GM23338 (cell line): ENCODE results near the gene PGP. TPM values are rescaled to one million over a fixed set of nuclear protein-coding genes. Genes with fewer than 3 reads are reported as not detected.

Experiments
- ATAC-seq: fragments of 200-7000 bp; cut with Tn5 transposase; 3 replicates; pipeline ENCODE4 v1.9.1; 2020
- DNase-seq: peaks from one replicate; pipeline ENCODE4 v3.0.0-alpha.2; 2015; ENCODE audit warnings: low spot score
- H2AFZ ChIP-seq: fragments of 200-600 bp; sonication (generic); 2 replicates; pipeline ENCODE4 v1.8.0; 2016; ENCODE audit warnings: antibody characterized with exemption, mild to moderate bottlenecking, moderate library complexity
- H3F3A ChIP-seq: fragments of 200-600 bp; sonication (generic); replicated peaks from 2 replicates; pipeline ENCODE4 v1.8.0; 2017; ENCODE audit warnings: antibody characterized with exemption, mixed run types, low read depth
- H3K27ac ChIP-seq: fragments of 200-600 bp; sonication (generic); 2 replicates; pipeline ENCODE4 v1.6.1; 2016; ENCODE audit warnings: low read depth
- H3K27me3 ChIP-seq: fragments of 200-600 bp; sonication (generic); 2 replicates; pipeline ENCODE4 v1.8.0; 2016; ENCODE audit warnings: mild to moderate bottlenecking, mixed run types, moderate library complexity; ENCODE audit not compliant: insufficient read depth
- H3K36me3 ChIP-seq: fragments of 200-600 bp; sonication (generic); 2 replicates; pipeline ENCODE4 v1.8.0; 2016; ENCODE audit warnings: mild to moderate bottlenecking; ENCODE audit not compliant: insufficient read depth
- H3K4me1 ChIP-seq: fragments of 200-600 bp; sonication (generic); 2 replicates; pipeline ENCODE4 v1.8.0; 2016; ENCODE audit warnings: mild to moderate bottlenecking, moderate library complexity; ENCODE audit not compliant: insufficient read depth
- H3K4me2 ChIP-seq: fragments of 200-600 bp; sonication (generic); 2 replicates; pipeline ENCODE4 v1.7.1; 2017; ENCODE audit warnings: mixed run types
- H3K4me3 ChIP-seq: fragments of 200-600 bp; sonication (generic); 2 replicates; pipeline ENCODE4 v1.6.1; 2016; ENCODE audit warnings: mixed run types
- H3K79me2 ChIP-seq: fragments of 200-600 bp; sonication (generic); replicated peaks from 2 replicates; pipeline ENCODE4 v1.8.0; 2017; ENCODE audit warnings: mild to moderate bottlenecking; ENCODE audit not compliant: insufficient read depth
- H3K9me2 ChIP-seq: fragments of 200-600 bp; sonication (generic); 2 replicates; pipeline ENCODE4 v1.8.0; 2017; ENCODE audit not compliant: insufficient read depth
- H4K20me1 ChIP-seq: fragments of 200-600 bp; sonication (generic); replicated peaks from 2 replicates; pipeline ENCODE4 v1.8.0; 2017; ENCODE audit warnings: mild to moderate bottlenecking; ENCODE audit not compliant: insufficient read depth
- H3K27ac Mint-ChIP-seq: 2 replicates; pipeline ENCODE4 v1.8.0; 2020; ENCODE audit warnings: inconsistent platforms, mild to moderate bottlenecking, moderate library complexity, mixed read lengths
- H3K27me3 Mint-ChIP-seq: 3 replicates; pipeline ENCODE4 v1.8.0; 2022; ENCODE audit warnings: low read depth, mild to moderate bottlenecking, moderate library complexity, mixed read lengths, inconsistent platforms; ENCODE audit not compliant: insufficient read depth, poor library complexity
- H3K36me3 Mint-ChIP-seq: 3 replicates; pipeline ENCODE4 v1.8.0; 2021; ENCODE audit warnings: low read depth, mild to moderate bottlenecking, inconsistent platforms, moderate library complexity, mixed read lengths
- H3K4me1 Mint-ChIP-seq: 3 replicates; pipeline ENCODE4 v1.8.0; 2020; ENCODE audit warnings: mild to moderate bottlenecking, inconsistent platforms, mixed read lengths
- H3K4me3 Mint-ChIP-seq: 3 replicates; pipeline ENCODE4 v1.8.0; 2021; ENCODE audit warnings: moderate library complexity, mild to moderate bottlenecking, inconsistent platforms, mixed read lengths
- H3K9me3 Mint-ChIP-seq: 3 replicates; pipeline ENCODE4 v1.8.0; 2020; ENCODE audit warnings: moderate library complexity, mild to moderate bottlenecking, inconsistent platforms, mixed read lengths
- CREB1 ChIP-seq: fragments of 250-450 bp; sonication (Bioruptor Pico); IDR thresholded peaks from 2 replicates; pipeline ENCODE4 v1.5.0; 2020; ENCODE audit warnings: low read depth, mild to moderate bottlenecking, moderate library complexity
- EZH2 ChIP-seq: fragments of 200-600 bp; sonication (generic); IDR thresholded peaks from one replicate; pipeline ENCODE4 v1.8.0; 2017; ENCODE audit warnings: antibody characterized with exemption, mild to moderate bottlenecking, low read depth; ENCODE audit not compliant: unreplicated experiment
- EZH2phosphoT487 ChIP-seq: fragments of 200-600 bp; sonication (generic); IDR thresholded peaks from one replicate; pipeline ENCODE4 v1.8.1; 2018; ENCODE audit warnings: antibody characterized with exemption; ENCODE audit not compliant: unreplicated experiment
- JUNB ChIP-seq: IDR thresholded peaks from one replicate; pipeline ENCODE4 v1.6.1; 2016; ENCODE audit warnings: antibody characterized with exemption; ENCODE audit not compliant: unreplicated experiment
- NANOG ChIP-seq: IDR thresholded peaks from 2 replicates; pipeline ENCODE4 v1.6.1; 2016; ENCODE audit warnings: antibody characterized with exemption, borderline replicate concordance
- POLR2AphosphoS5 ChIP-seq: IDR thresholded peaks from 2 replicates; pipeline ENCODE4 v1.6.1; 2016; ENCODE audit warnings: antibody characterized with exemption, low read depth
- STAT1 ChIP-seq: IDR thresholded peaks from one replicate; pipeline ENCODE4 v1.6.1; 2016; ENCODE audit warnings: antibody characterized with exemption; ENCODE audit not compliant: unreplicated experiment
- ZNF114 ChIP-seq: fragments of 250-450 bp; sonication (Bioruptor Pico); IDR thresholded peaks from 2 replicates; pipeline ENCODE4 v1.5.0; 2020; ENCODE audit warnings: mild to moderate bottlenecking, moderate library complexity
- ZNF331 ChIP-seq: fragments of 250-450 bp; sonication (Bioruptor Pico); IDR thresholded peaks from 2 replicates; pipeline ENCODE4 v1.5.0; 2020; ENCODE audit warnings: low read depth, mild to moderate bottlenecking, moderate library complexity
- polyA plus RNA-seq: library from polyadenylated mRNA; unstranded; fragments of >200 nt; fragmentation: Nextera tagmentation; extraction: Ambion mirVana; gene quantifications from 2 replicates; pipeline ENCODE4 v1.2.1, GENCODE V29; 2016
- total RNA-seq: library from RNA; depleted of rRNA; stranded (reverse); fragments of >200 nt; shearing (Covaris generic); gene quantifications from 2 replicates; pipeline ENCODE4 v1.2.3, GENCODE V29; 2014
- TF ChIP-seq, protein P1 (sequence below): IDR thresholded peaks from 2 replicates; pipeline ENCODE4 v1.6.1; 2016; ENCODE audit warnings: antibody characterized with exemption
- TF ChIP-seq, protein P2 (sequence below), 2 experiments: fragments of 200-600 bp in 1 of 2; sonication (generic) in 1 of 2; conservative IDR thresholded peaks; 2 replicates each; pipeline versions ENCODE4 v1.5.1 to v1.6.1; 2016 to 2017; ENCODE audit warnings: antibody characterized with exemption in 2 of 2, low read depth in 2 of 2, mild to moderate bottlenecking in 2 of 2, moderate library complexity in 1 of 2
- TF ChIP-seq, protein P3 (sequence below): IDR thresholded peaks from one replicate; pipeline ENCODE4 v1.6.1; 2018; ENCODE audit warnings: antibody characterized with exemption; ENCODE audit not compliant: unreplicated experiment
- TF ChIP-seq, protein P4 (sequence below): fragments of 250-450 bp; sonication (Bioruptor Pico); IDR thresholded peaks from 2 replicates; pipeline ENCODE4 v1.5.0; 2020; ENCODE audit warnings: mild to moderate bottlenecking, moderate library complexity

The PGP gene
- total and polyA plus RNA-seq, 2 experiments from 2014 or later, result 44.4 to 80.3 TPM

DNA sequence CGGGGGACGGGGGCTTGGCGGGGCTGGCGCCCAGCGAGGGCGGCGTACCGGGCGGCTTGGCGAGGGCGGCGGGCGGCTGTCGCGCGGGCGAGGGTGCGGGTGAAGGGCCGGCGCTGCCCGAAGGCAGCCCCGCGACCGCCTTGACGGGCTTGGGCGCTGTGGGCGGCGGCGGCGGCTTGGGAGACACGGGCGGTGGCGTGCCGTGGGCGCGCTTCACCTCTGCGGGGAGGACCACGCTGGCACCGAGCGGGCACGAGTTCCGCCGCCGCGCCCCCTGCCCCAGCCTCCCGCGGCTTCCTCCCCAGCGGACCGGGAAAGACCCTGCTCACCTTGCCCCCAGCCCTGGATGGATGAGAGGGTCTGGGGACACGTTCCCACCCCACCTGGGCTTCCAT, 35.5 kb downstream of the PGP start:
- TF ChIP-seq NANOG (no peak), ZNF114 (no peak), JUNB (no peak), STAT1 (no peak), POLR2AphosphoS5 (no peak), EZH2phosphoT487 (no peak), ZNF331 (no peak), EZH2 (no peak), CREB1 (CRISPR knock-in tag) (no peak)
- TF ChIP-seq, protein P1, sequence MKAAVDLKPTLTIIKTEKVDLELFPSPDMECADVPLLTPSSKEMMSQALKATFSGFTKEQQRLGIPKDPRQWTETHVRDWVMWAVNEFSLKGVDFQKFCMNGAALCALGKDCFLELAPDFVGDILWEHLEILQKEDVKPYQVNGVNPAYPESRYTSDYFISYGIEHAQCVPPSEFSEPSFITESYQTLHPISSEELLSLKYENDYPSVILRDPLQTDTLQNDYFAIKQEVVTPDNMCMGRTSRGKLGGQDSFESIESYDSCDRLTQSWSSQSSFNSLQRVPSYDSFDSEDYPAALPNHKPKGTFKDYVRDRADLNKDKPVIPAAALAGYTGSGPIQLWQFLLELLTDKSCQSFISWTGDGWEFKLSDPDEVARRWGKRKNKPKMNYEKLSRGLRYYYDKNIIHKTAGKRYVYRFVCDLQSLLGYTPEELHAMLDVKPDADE, result no peak
- TF ChIP-seq, protein P2, sequence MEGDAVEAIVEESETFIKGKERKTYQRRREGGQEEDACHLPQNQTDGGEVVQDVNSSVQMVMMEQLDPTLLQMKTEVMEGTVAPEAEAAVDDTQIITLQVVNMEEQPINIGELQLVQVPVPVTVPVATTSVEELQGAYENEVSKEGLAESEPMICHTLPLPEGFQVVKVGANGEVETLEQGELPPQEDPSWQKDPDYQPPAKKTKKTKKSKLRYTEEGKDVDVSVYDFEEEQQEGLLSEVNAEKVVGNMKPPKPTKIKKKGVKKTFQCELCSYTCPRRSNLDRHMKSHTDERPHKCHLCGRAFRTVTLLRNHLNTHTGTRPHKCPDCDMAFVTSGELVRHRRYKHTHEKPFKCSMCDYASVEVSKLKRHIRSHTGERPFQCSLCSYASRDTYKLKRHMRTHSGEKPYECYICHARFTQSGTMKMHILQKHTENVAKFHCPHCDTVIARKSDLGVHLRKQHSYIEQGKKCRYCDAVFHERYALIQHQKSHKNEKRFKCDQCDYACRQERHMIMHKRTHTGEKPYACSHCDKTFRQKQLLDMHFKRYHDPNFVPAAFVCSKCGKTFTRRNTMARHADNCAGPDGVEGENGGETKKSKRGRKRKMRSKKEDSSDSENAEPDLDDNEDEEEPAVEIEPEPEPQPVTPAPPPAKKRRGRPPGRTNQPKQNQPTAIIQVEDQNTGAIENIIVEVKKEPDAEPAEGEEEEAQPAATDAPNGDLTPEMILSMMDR (conservative IDR thresholded peaks at IDR 0.05; ENCODE audit: low read depth in 2 of 2), result no peak
- TF ChIP-seq, protein P3, sequence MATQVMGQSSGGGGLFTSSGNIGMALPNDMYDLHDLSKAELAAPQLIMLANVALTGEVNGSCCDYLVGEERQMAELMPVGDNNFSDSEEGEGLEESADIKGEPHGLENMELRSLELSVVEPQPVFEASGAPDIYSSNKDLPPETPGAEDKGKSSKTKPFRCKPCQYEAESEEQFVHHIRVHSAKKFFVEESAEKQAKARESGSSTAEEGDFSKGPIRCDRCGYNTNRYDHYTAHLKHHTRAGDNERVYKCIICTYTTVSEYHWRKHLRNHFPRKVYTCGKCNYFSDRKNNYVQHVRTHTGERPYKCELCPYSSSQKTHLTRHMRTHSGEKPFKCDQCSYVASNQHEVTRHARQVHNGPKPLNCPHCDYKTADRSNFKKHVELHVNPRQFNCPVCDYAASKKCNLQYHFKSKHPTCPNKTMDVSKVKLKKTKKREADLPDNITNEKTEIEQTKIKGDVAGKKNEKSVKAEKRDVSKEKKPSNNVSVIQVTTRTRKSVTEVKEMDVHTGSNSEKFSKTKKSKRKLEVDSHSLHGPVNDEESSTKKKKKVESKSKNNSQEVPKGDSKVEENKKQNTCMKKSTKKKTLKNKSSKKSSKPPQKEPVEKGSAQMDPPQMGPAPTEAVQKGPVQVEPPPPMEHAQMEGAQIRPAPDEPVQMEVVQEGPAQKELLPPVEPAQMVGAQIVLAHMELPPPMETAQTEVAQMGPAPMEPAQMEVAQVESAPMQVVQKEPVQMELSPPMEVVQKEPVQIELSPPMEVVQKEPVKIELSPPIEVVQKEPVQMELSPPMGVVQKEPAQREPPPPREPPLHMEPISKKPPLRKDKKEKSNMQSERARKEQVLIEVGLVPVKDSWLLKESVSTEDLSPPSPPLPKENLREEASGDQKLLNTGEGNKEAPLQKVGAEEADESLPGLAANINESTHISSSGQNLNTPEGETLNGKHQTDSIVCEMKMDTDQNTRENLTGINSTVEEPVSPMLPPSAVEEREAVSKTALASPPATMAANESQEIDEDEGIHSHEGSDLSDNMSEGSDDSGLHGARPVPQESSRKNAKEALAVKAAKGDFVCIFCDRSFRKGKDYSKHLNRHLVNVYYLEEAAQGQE, result no peak
- TF ChIP-seq, protein P4, sequence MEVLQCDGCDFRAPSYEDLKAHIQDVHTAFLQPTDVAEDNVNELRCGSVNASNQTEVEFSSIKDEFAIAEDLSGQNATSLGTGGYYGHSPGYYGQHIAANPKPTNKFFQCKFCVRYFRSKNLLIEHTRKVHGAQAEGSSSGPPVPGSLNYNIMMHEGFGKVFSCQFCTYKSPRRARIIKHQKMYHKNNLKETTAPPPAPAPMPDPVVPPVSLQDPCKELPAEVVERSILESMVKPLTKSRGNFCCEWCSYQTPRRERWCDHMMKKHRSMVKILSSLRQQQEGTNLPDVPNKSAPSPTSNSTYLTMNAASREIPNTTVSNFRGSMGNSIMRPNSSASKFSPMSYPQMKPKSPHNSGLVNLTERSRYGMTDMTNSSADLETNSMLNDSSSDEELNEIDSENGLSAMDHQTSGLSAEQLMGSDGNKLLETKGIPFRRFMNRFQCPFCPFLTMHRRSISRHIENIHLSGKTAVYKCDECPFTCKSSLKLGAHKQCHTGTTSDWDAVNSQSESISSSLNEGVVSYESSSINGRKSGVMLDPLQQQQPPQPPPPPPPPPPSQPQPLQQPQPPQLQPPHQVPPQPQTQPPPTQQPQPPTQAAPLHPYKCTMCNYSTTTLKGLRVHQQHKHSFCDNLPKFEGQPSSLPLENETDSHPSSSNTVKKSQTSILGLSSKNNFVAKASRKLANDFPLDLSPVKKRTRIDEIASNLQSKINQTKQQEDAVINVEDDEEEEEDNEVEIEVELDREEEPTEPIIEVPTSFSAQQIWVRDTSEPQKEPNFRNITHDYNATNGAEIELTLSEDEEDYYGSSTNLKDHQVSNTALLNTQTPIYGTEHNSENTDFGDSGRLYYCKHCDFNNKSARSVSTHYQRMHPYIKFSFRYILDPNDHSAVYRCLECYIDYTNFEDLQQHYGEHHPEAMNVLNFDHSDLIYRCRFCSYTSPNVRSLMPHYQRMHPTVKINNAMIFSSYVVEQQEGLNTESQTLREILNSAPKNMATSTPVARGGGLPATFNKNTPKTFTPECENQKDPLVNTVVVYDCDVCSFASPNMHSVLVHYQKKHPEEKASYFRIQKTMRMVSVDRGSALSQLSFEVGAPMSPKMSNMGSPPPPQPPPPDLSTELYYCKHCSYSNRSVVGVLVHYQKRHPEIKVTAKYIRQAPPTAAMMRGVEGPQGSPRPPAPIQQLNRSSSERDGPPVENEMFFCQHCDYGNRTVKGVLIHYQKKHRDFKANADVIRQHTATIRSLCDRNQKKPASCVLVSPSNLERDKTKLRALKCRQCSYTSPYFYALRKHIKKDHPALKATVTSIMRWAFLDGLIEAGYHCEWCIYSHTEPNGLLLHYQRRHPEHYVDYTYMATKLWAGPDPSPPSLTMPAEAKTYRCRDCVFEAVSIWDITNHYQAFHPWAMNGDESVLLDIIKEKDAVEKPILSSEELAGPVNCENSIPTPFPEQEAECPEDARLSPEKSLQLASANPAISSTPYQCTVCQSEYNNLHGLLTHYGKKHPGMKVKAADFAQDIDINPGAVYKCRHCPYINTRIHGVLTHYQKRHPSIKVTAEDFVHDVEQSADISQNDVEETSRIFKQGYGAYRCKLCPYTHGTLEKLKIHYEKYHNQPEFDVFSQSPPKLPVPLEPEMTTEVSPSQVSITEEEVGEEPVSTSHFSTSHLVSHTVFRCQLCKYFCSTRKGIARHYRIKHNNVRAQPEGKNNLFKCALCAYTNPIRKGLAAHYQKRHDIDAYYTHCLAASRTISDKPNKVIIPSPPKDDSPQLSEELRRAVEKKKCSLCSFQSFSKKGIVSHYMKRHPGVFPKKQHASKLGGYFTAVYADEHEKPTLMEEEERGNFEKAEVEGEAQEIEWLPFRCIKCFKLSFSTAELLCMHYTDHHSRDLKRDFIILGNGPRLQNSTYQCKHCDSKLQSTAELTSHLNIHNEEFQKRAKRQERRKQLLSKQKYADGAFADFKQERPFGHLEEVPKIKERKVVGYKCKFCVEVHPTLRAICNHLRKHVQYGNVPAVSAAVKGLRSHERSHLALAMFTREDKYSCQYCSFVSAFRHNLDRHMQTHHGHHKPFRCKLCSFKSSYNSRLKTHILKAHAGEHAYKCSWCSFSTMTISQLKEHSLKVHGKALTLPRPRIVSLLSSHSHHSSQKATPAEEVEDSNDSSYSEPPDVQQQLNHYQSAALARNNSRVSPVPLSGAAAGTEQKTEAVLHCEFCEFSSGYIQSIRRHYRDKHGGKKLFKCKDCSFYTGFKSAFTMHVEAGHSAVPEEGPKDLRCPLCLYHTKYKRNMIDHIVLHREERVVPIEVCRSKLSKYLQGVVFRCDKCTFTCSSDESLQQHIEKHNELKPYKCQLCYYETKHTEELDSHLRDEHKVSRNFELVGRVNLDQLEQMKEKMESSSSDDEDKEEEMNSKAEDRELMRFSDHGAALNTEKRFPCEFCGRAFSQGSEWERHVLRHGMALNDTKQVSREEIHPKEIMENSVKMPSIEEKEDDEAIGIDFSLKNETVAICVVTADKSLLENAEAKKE, result no peak
- Mint-ChIP-seq H3K9me3 (no peaks in the 10 kb centered on the region), H3K36me3 (peaks cover 22% of the 10 kb centered on the region), H3K27me3 (peaks cover 16% of the 10 kb centered on the region), H3K4me1 (peaks cover 6% of the 10 kb centered on the region), H3K27ac (no peak overlapping the region), H3K4me3 (no peak overlapping the region)
- no peaks in the 10 kb centered on the region; the same call in 1 of the 2 replicates for H3K36me3 ChIP-seq
- no peaks in the 10 kb centered on the region for H3K27me3 ChIP-seq
- DNase-seq (no peak), ATAC-seq (no peak)
- H3F3A ChIP-seq, result 0 out of 2 replicates have a peak, but pooled peaks cover 19% of the 10 kb centered on the region
- no peak overlapping the region for H2AFZ ChIP-seq
- no peaks in the 10 kb centered on the region for H3K79me2 ChIP-seq
- no peaks in the 10 kb centered on the region; the same call in 1 of the 2 replicates for H4K20me1 ChIP-seq
- no peaks in the 10 kb centered on the region for H3K9me2 ChIP-seq
- no peak overlapping the region for H3K4me2 ChIP-seq
- 0 out of 2 replicates have a peak overlapping the region, but pooled peaks have one; percentile 30 for H3K4me3 ChIP-seq
- H3K4me1 ChIP-seq, result no peaks in the 10 kb centered on the region
- no peak overlapping the region for H3K27ac ChIP-seq
